CD4-positive, alpha-beta T cell (primary cell): ENCODE results near the gene NPC1L1. TPM values are rescaled to one million over a fixed set of nuclear protein-coding genes. Genes with fewer than 3 reads are reported as not detected.

Experiments
- ATAC-seq: fragments of 200-7000 bp; cut with Tn5 transposase; one replicate; pipeline ENCODE4 v1.10.0; 2022; ENCODE audit warnings: mild to moderate bottlenecking; ENCODE audit not compliant: poor library complexity
- CTCF ChIA-PET: fragments of 350-600 bp; sonication (Branson Sonifier 250); formaldehyde crosslinking; loops from one replicate; lab custom pipeline; 2021; ENCODE audit warnings: antibody characterized with exemption, inconsistent platforms; lab: Charles Lee
- POLR2A ChIA-PET: fragments of 350-600 bp; sonication (Branson Sonifier 250); formaldehyde crosslinking; loops from one replicate; lab custom pipeline; 2021; ENCODE audit warnings: antibody characterized with exemption, inconsistent platforms; lab: Charles Lee
- DNase-seq, 14 experiments: peaks; one replicate each; pipeline ENCODE4 v3.0.0-alpha.2; 2013 to 2020; ENCODE audit warnings: mixed read lengths in 2 of 14
- H3K27ac ChIP-seq, 2 donors: one replicate each; pipeline versions ENCODE4 v1.5.1 to v1.7.0; 2013; ENCODE audit warnings: low read length in 2 of 2, low read depth in 1 of 2, mild to moderate bottlenecking in 1 of 2
- H3K27me3 ChIP-seq, 2 experiments: 1 replicate in 1 of 2; 2 replicates in 1 of 2; pipeline versions ENCODE4 v1.6.1 to v1.7.0; 2013; ENCODE audit warnings: low read length in 2 of 2, control low read depth in 1 of 2, mild to moderate bottlenecking in 1 of 2, moderate library complexity in 1 of 2; ENCODE audit not compliant: insufficient read depth in 2 of 2, control insufficient read depth in 1 of 2
- H3K36me3 ChIP-seq: one replicate; pipeline ENCODE4 v1.6.1; 2013; ENCODE audit warnings: low read length, control low read depth; ENCODE audit not compliant: insufficient read depth
- H3K4me1 ChIP-seq: one replicate; pipeline ENCODE4 v1.6.1; 2013; ENCODE audit warnings: low read length, control low read depth; ENCODE audit not compliant: insufficient read depth
- H3K4me3 ChIP-seq: one replicate; pipeline ENCODE4 v1.5.1; 2013; ENCODE audit warnings: mild to moderate bottlenecking, low read length, moderate library complexity
- H3K9me3 ChIP-seq, 2 experiments: 1 replicate in 1 of 2; 2 replicates in 1 of 2; pipeline versions ENCODE4 v1.6.1 to v1.7.0; 2013; ENCODE audit warnings: low read length in 2 of 2, mild to moderate bottlenecking in 2 of 2, control low read depth in 1 of 2, moderate library complexity in 1 of 2; ENCODE audit not compliant: control insufficient read depth in 1 of 2, insufficient read depth in 1 of 2
- H3K27ac Mint-ChIP-seq: one replicate; pipeline ENCODE4 v1.8.0; 2020; ENCODE audit warnings: mixed read lengths
- H3K27me3 Mint-ChIP-seq: one replicate; pipeline ENCODE4 v1.8.0; 2021; ENCODE audit warnings: mixed read lengths
- H3K36me3 Mint-ChIP-seq: one replicate; pipeline ENCODE4 v1.8.0; 2021; ENCODE audit warnings: low read depth, mixed read lengths
- H3K4me1 Mint-ChIP-seq: one replicate; pipeline ENCODE4 v1.8.0; 2021; ENCODE audit warnings: low read depth, mixed read lengths
- H3K4me3 Mint-ChIP-seq: one replicate; pipeline ENCODE4 v1.8.0; 2020; ENCODE audit warnings: mild to moderate bottlenecking, mixed read lengths
- H3K9me3 Mint-ChIP-seq: one replicate; pipeline ENCODE4 v1.8.0; 2020; ENCODE audit warnings: mixed read lengths
- CTCF ChIP-seq: fragments of 200-600 bp; IDR thresholded peaks from one replicate; pipeline ENCODE4 v1.8.0; 2022; ENCODE audit warnings: antibody characterized with exemption, mild to moderate bottlenecking
- intact Hi-C, 2 experiments: fragments of 100-400 bp; cut with DNase I in 1 of 2; cut with micrococcal nuclease in 1 of 2; formaldehyde crosslinking; loops; one replicate each; pipeline versions ENCODE4 v1.15.1 to v1.9.0; 2023 to 2025; cut with DNase I, micrococcal nuclease
- total RNA-seq, 174 experiments: library from RNA in 2 of 174; stranded (reverse) in 2 of 174; gene quantifications; one replicate each; pipeline ENCODE4 v1.2.3 and lab custom pipeline; 2021 to 2026

Gene NPC1L1
- total RNA-seq, 2 experiments from 2014 or later, result 0.08 TPM; not detected in 1

GRCh38 chr7:44538093-44538797, 2.9 kb downstream of the NPC1L1 start:
- Mint-ChIP-seq H3K9me3 (no peaks in the 10 kb centered on the region), H3K4me3 (no peak overlapping the region), H3K27ac (no peak overlapping the region), H3K4me1 (no peaks in the 10 kb centered on the region), H3K36me3 (no peaks in the 10 kb centered on the region), H3K27me3 (no peaks in the 10 kb centered on the region)
- CTCF ChIA-PET, result no interaction called here
- POLR2A ChIA-PET, result no interaction called here
- no peaks in the 10 kb centered on the region for H3K27me3 ChIP-seq
- no peak for DNase-seq
- no peaks in the 10 kb centered on the region for H3K4me1 ChIP-seq
- TF ChIP-seq CTCF, result no peak
- no peak overlapping the region for H3K27ac ChIP-seq
- no peak overlapping the region for H3K4me3 ChIP-seq
- H3K36me3 ChIP-seq, result no peaks in the 10 kb centered on the region
- H3K9me3 ChIP-seq, result no peaks in the 10 kb centered on the region
- ATAC-seq, result no peak
- intact Hi-C loops, result no loop called here

- Mint-ChIP-seq H3K36me3 (no peaks in the 10 kb centered on the region), H3K9me3 (no peaks in the 10 kb centered on the region), H3K4me3 (no peak overlapping the region), H3K27ac (no peak overlapping the region), H3K27me3 (no peaks in the 10 kb centered on the region), H3K4me1 (no peaks in the 10 kb centered on the region)
- no peak for ATAC-seq
- no peaks in the 10 kb centered on the region for H3K4me1 ChIP-seq
- POLR2A ChIA-PET, result no interaction called here
- no peak for TF ChIP-seq CTCF
- no peaks in the 10 kb centered on the region for H3K27me3 ChIP-seq
- no peaks in the 10 kb centered on the region for H3K9me3 ChIP-seq
- H3K27ac ChIP-seq, result no peak overlapping the region
- H3K36me3 ChIP-seq, result no peaks in the 10 kb centered on the region
- CTCF ChIA-PET, result no interaction called here
- no peak for DNase-seq
- no peak overlapping the region for H3K4me3 ChIP-seq
- intact Hi-C loops, result no loop called here
Measured at GRCh38 chr7:44537442-44537841, 3.7 kb downstream of the NPC1L1 start.

- Mint-ChIP-seq H3K4me1 (no peaks in the 10 kb centered on the region), H3K4me3 (no peak overlapping the region), H3K9me3 (no peaks in the 10 kb centered on the region), H3K27me3 (no peaks in the 10 kb centered on the region), H3K36me3 (no peaks in the 10 kb centered on the region), H3K27ac (no peak overlapping the region)
- no peaks in the 10 kb centered on the region for H3K27me3 ChIP-seq
- intact Hi-C loops, result no loop called here
- H3K9me3 ChIP-seq, result no peaks in the 10 kb centered on the region
- no peak overlapping the region for H3K4me3 ChIP-seq
- no peaks in the 10 kb centered on the region for H3K36me3 ChIP-seq
- TF ChIP-seq CTCF, result no peak
- DNase-seq, result no peak
- H3K4me1 ChIP-seq, result no peaks in the 10 kb centered on the region
- CTCF ChIA-PET, result no interaction called here
- POLR2A ChIA-PET, result interaction anchor here (1.3 kb wide), 1 partner anchor 45 kb away, joined by 3 read pairs; the partner anchor contains the start of gene NUDCD3
- no peak overlapping the region for H3K27ac ChIP-seq
- no peak for ATAC-seq
Measured at GRCh38 chr7:44536090-44536489, 5.0 kb downstream of the NPC1L1 start.
